GM18907 (cell line): ENCODE results near the gene NCAPD3.
"Not testable (repeated sequence)": the region's sequence is repeated elsewhere in the genome, so short reads cannot be mapped to it uniquely, and the experiment has no call there.

Source experiments
- ATAC-seq: cut with Tn5 transposase; IDR thresholded peaks from one replicate; pipeline ENCODE4 v1.9.1; 2021; ENCODE audit warnings: mild to moderate bottlenecking, moderate library complexity; ENCODE audit not compliant: unreplicated experiment

NCAPD3 gene

DNA sequence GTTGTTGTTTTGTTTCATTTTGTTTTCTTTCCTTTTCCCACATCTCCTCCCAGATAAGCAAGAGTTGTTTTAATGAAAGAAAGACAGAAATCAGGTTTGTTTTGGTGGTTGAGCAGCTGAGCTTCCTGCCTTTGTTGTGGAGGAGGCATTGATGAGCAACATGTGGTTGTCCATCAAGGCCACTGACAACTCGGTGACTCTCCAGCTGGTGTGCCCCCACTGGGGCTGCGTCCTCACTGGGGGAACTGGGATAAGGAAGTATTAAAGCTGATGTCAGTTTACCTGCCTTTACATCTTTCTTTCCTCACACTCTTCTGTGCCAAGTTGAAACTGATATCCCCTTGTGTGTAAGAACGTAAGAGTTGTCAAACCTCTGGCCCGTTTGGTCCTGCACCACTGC, 6.6 kb upstream of the NCAPD3 start:
- ATAC-seq: no peak

DNA sequence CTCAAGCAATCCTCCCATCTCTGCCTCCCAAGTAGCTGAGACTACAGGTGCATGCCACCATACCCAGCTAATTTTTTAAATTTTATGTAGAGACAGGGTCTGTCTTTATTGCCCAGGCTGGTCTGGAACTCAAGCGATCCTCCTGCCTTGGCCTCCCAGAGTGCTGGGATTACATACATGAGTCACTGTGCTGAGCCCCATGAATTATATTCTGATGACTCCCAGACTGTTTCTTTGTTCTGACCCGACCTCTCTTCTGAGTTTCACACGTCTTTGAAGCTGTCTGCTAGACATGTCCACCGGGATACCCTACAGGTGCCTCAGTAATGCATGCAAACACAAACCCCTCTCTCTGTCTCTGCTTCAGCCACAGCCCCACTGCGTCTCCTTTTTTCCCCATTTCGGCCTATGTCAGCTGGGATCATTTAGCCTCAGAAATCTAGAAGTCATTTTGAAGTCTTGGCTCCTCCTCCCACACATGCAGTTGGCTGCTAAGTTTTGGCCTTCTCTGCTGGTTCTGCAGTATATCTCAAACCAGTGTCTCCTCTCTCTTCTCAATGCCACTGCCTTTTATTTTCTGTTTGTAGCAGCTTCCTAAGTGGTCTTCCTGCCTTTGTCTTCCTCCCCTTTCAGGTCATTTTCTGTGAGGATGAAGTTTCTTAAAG, 5.5 kb upstream of the NCAPD3 start:
- no peak for ATAC-seq

DNA sequence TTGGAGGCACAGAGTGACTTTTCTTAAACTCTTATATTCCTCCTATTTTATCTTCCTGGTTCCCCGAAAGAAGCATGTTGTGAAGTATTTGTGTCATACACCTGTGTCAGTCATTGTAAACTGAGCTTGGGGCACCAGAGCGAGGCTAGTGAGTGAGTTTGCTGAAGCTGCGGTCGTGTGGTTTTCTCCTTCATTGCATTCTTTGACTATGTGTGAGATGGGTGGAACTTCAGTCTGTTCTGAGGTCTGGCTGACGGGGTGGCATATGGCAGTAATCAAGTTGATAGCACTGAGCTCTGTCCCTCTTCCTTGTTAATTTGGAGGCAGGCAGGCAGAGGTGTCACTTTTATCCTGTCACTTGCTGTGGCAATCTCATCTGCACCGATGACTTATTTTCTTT, 4.9 kb upstream of the NCAPD3 start:
- ATAC-seq: peak; percentile 63

DNA sequence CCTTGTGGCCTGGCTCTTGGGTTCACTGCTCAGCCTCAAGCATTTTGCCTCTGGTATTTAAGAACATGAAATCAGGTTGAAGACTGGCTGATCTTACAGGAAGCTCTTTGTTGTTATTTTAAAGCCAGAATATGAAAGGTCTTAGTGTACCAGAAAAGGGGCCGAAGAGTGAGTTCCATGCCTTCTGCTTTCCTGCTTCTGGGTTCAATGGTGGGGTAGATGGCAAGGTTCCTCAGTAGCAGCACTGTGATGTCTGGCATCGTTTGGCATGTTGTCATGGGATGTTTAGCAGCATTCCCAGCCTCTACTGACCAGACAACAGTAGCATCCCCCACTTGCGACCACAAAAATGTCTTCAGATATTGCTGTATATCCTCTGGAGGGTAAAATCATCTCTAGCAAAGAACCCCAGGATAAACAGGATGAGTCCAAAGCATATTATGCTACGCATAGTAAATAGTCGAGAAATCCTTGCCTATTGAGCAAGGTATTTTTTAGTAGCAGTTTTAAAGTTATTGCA, 3.1 kb upstream of the NCAPD3 start:
- ATAC-seq: no peak

DNA sequence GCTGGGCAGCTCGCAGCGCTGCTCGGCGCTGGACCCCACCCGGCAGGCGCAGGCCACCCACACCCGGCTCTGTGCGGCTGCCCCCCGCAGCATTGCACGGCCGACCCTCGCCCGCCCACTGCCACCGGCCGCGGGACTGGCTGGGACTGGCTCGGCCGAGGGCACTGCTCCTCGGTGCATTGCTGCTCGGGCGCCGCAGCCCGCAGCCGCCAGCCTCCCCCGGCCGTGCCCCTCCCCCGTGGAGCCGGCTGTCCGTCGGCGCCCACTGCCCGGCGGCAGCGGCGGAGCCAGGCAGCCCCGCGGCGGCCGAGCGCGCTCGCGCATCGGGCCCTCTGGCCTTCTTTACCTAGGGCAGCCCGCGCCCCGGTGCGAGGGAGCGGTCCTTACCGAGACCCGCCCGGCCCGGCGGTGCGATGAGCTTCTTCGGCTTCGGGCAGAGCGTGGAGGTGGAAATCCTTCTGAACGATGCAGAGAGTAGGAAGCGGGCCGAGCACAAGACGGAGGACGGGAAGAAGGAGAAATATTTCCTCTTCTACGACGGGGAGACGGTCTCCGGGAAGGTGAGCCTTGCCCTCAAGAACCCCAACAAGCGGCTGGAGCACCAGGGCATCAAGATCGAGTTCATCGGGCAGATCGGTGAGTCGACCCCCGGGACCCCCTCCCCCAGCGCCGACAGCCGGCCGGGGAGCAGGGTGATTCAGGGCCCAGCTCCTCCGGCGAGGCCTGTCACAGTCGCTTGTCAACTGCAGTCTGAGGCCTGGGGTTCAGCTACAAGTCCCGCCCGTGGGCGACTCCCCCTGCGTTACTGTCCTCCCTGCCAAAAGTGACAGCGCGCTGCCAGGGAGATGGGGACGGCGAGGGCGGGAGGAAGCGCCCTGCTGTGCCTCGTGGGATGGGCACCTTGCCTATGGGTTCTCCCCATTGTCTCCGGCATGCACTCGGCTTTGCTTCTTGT, 1.2 kb upstream of the NCAPD3 start:
- ATAC-seq: peak; percentile 19

DNA sequence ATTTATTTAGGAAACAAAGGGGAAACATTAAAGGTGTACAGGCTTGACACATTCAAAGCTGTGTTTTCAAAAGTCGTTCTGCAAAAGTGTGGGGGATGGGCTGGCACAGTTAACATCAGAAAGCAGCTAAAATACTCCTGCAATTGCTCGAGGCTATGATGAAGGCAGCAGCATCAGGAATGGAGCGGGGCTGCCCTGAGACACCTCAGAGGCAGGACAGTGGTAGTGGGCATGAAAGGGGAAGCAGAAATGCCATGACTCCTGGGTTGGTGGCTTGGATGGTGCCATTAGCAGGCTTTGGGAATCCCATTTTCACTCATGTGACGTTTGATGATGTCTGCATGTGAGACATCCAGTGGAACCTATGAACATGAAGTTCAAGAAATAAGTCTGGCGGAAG, 646 bp downstream of the NCAPD3 start:
- no peak for ATAC-seq

DNA sequence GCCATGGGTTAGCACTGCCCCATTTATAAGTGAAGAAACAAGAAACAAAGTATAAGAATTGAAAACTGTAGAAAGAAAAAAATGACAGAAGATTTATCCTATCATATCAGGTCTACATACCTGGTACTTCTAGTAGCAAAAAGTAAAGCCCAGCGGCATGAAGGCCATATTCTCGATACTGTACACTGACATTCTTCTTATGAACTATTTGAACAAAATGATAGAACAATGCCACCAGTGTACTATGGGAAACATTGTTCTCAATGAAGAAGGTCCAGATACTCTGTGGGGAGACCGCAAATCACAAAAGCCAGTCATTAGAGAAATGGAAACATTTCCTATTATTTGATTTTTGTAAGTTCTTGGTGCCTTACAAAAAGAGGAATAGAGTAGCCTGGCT, 7.0 kb downstream of the NCAPD3 start:
- no peak for ATAC-seq

DNA sequence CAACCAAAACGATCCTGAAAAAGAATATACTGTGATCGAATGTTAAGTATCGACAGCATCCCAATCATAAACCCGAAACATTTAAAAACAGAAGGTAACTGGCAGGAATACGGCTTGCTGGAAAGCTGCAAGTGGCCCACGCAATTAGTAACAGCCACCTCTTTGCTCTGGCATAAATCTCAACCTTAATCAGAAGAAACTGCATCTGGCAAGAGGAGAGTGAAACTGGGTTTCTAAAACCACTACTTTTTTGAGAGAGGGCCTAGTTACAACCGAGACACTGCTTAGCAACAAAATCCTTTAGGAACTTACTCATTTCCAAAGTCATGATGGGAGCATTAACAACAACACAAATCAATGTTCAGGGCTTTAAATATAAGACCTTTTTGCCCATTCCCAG, 7.9 kb downstream of the NCAPD3 start:
- no peak for ATAC-seq

DNA sequence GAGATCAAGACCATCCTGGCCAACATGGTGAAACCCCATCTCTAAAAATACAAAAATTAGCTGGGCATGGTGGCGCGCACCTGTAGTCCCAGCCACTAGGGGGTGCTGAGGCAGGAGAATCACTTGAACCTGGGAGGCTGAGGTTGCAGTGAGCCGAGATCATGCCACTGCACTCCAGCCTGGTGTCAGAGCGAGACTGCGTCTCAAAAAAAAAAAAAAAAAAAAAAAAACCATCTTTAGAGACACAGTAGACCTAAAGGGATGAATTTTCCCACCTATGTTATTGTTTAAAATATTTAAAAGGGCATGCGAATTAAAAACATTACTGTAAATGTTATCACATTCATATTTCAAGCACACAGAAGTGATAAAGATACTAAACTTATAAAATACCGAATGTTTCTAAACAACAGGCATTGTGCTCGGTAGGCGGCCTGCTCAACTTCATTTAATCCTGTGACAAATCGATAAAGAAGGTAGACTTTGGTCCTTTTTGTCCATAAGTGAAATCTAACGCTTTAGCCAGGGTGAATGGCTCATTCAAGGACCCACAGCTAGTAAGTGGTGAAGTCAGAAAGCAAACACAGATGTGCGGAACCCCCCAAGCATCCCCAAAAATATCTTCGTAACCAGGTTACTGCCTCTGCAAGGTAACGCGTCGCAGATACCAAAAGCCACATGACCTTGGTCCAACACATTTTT, 16.1 kb downstream of the NCAPD3 start:
- no peak for ATAC-seq

DNA sequence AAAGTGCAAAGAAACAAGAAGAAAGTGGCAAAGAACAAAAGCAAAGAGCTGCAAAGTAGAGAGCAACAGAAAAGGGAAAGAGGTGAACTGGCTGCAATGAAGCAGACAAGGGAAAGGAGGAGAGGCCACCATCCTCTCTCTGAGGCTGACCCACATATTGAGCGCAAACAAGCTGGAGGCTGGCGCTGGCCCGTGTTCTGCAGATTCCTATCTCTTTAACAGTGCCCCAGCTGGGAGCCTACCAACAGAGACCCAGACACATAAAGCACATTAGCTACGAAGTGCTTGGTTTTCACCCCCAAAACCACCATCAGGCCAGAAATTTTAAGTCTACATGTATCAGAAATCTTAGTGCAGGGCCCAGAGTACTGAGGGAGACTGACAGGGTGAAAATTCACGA, 17.6 kb downstream of the NCAPD3 start:
- no peak for ATAC-seq

DNA sequence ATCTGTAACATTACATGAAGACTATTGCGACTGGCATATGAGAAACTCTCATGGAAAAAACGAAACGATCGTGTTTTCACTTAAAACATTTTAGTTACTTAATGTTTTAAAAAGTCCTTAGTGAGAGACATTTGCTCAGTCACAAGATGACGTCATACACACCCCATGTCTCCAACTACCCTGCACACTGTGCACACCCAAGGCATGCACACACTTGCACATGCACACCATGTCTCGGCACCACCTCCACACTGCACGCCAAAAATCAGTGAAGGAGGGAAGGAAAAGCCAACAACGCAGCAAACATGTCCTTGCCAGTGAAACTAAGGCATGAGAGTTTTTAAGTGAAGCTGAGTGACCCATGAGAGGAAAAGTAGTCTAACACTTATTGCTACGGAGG, 18.0 kb downstream of the NCAPD3 start:
- ATAC-seq: no peak

DNA sequence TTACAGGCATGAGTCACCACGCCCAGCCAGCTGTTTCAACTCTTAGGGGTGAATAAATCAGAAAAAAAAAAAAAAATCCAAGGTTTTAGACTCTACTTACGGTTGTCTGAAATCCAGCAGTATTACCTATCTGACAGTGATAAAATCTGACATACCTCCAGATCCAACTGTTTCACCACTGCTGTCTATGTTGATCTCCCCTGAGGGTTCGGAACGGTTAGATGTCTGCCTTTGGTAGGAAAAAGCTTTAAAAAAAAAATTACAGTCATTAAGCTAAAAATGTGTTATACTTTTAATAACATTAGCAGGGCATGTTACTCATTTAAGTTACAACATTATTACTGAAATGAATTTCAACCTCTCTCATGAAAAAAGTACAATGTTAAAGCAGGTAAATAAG, 21.1 kb downstream of the NCAPD3 start:
- ATAC-seq: no peak

DNA sequence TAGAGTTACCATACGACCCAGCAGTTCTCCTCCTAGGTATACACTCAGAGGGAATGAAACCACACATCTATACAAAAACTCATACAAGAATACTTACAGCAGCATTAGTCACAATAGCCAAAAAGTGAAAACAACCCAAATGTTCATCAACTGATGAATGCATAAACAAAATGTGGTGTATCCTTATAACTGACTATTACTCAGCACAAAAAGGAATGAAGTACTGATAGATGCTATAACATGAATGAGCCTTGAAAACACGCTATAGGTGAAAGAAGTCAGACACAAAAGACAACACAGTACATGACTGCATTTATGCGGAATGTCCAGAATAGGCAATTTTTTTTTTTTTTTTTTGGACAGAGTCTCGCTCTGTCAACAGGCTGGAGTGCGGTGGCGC, 23.1 kb downstream of the NCAPD3 start:
- ATAC-seq: no peak

DNA sequence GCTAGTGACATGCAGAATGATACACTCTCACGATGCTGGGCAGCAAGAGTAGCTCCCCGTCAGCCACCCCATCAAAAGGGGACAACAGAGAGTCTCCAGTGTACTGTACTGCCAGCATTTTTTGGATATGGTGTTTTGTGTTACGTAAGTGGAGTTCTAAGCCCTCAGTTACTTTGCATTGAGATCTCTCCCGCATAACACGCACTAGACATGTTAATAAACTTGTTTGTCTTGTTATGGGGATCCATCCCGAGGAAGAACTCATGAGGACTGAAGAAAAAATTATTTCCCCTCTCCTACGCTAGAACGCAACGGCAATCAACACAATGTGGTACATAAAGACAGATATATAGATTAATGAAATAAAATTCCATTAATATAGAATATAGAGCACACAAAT, 24.2 kb downstream of the NCAPD3 start:
- ATAC-seq: no peak

DNA sequence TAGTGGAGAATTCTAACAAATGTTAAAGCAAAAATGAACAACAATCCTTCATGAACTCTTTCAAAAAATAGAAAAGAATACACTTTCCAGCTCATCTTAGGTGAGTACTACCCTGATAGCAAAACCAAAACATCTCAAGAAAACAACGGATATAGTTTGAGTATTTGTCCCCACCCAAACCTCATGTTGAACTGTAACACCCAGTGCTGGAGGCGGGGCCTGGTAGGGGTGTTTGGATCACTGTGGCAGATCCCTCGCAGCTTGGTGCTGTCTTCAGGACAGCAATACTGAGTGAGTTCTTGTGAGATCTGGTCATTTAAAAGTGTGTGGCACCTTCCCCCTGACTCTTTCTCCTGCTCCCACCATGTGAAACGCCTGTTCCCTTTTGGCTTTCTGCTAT, 27.0 kb downstream of the NCAPD3 start:
- ATAC-seq: no peak

DNA sequence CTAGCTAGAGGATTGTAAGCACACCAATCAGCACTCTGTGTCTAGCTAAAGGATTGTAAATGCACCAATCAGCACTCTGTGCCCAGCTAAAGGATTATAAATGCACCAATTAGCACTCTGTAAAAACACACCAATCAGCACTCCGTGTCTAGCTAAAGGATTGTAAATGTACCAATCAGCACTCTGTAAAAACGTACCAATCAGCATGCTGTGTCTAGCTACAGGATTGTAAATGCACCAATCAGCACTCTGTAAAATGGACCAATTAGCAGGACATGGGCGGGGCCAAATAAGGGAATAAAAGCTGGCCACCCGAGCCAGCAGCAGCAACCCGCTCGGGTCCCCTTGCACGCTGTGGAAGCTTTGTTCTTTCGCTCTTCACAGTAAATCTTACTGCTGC, 35.7 kb downstream of the NCAPD3 start:
- ATAC-seq: not testable (repeated sequence)

DNA sequence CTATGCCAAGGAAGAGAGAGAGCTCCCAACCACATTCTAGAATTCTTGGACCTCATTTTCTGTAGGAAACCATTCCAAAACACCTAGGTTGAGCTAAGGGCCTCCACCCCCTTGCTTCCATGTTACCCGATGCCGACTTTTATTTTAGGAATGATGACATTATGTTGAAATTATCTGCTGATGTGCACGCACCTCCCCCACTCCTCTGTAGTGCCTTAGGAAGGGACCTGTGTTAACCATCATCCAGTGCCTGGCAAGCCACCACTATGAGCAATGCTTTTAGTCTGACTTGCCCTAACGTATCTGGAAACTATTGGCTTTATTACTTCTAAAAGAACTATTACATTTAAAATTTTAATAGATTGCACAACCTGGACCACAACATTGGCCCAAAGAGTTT, 42.1 kb downstream of the NCAPD3 start:
- ATAC-seq: no peak

DNA sequence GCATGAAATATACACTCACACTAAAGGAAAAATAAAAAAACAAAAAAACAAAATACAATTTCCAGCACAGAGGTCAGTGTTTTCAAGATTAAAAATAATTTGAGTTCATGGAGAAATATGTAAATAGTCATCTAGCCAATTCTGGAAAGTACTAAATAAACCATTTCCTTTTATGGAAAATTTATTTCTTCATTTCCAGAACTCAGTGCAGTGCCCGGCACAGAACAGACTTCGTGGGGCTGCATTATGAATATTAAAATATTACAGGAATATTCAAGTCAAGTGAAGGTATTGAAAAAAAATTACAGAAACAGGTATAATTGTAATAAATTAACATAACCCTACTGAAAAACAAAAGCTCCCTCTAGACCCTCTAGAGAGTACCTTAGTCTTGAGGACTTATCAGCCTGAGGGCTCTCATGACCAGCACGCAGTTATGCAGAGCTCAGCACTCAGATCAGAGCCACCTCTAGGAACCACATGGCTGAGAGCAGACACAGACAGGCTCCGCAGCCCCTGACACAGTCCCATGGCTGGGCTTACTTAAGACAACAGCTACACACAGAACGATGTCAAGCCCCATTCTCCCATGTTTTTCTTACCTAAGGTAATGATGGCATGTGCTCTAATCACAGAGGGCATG, 45.6 kb downstream of the NCAPD3 start:
- no peak for ATAC-seq

DNA sequence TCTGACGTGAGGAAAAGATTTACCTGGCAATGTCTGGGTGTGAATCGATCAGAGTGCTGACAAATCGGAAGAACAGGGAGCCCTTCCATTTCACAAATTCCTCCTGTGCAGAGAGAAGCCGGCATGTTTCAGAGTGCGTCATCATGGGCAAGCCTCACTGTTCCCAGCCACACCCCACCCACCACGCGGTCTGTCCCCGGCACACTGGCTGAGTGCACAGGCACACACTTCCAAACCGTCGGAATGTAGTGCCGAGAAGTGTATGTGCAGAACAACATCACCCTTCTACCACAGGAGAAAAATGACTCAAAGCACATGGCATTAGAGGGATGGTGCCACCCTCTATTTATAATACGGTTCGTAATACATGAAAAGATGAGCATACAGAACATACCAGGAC, 47.5 kb downstream of the NCAPD3 start:
- ATAC-seq: no peak

DNA sequence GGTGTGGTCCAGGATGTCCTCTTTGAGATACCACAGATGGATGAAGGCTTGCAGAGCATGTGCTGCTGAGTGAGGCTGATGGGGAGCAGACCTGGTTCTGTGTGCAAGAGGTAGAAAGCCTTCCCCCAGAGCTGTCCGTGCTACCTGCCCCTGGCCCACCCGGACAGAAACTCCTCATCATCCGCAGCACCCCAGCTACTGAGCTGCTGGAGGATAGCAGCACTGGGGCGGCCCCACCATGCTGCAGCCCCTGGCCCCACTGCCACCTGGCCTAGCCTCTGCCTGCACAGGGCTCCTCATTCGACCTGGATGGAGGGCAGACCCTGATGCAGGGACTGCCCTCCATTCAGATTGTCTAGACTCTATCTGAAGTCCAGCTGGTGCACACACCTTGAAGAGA, 50.5 kb downstream of the NCAPD3 start:
- ATAC-seq: no peak

DNA sequence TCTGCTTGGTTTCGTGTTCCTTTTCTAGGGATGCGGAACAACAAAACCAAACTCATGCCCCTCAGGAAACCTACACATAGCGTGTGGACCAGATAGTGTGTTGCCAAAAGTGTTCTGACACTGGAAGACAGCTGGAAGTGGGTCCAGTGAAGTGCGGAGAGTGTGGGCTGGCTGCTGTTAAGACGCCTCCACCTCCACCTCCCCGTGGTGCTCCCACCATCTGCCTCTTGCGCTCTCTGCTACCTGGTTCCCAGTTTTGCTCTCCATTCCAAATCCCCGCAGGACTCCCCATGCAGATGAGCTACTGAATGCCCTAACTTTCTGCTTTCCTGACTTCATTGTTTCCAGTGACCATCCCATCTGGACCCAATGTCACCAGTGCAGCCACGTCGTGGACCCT, 51.8 kb downstream of the NCAPD3 start:
- no peak for ATAC-seq
